Endothelial cell of umbilical vein (primary cell): ENCODE results near the gene MRPS11. TPM values are rescaled to one million over a fixed set of nuclear protein-coding genes. Genes with fewer than 3 reads are reported as not detected.

Experiments used
- BruUV-seq: library from RNA; stranded (reverse); fragments of 400-500 nt; replicated peaks from 2 replicates; lab custom pipeline; 2021; lab: Mats Ljungman, UMichigan
- CTCF ChIA-PET: fragments of 300-600, 350-600 bp; sonication (Branson Sonifier 250); formaldehyde crosslinking; loops from one replicate; lab custom pipeline; 2021; ENCODE audit warnings: antibody characterized with exemption, inconsistent platforms; lab: Charles Lee
- POLR2A ChIA-PET: fragments of 300-600, 350-600 bp; sonication (Branson Sonifier 250); formaldehyde crosslinking; loops from one replicate; lab custom pipeline; 2021; ENCODE audit warnings: antibody characterized with exemption, inconsistent platforms; lab: Charles Lee
- DNase-seq: peaks from one replicate; pipeline ENCODE4 v3.0.0-alpha.2; 2011; ENCODE audit warnings: low read depth, low spot score
- FAIRE-seq: peaks from 2 replicates; lab custom pipeline; 2011; peaks lifted over from hg19 to GRCh38; lab: Jason Lieb, UNC
- H2AFZ ChIP-seq: 2 replicates; pipeline ENCODE4 v1.6.0; 2012; ENCODE audit warnings: low read depth, low read length, control low read depth, inconsistent platforms
- H3K27ac ChIP-seq: 2 replicates; pipeline ENCODE4 v1.5.1; 2011; ENCODE audit warnings: low read depth, mild to moderate bottlenecking, control low read depth, low read length, moderate library complexity; ENCODE audit not compliant: insufficient read depth
- H3K27me3 ChIP-seq, 2 experiments: 2 replicates each; pipeline versions ENCODE4 v1.6.0 to v1.6.1; 2011; ENCODE audit warnings: low read length in 2 of 2, mixed read lengths in 1 of 2; ENCODE audit not compliant: control insufficient read depth in 2 of 2, insufficient read depth in 2 of 2
- H3K36me3 ChIP-seq, 2 experiments: 2 replicates in 1 of 2; 3 replicates in 1 of 2; pipeline ENCODE4 v1.5.1; 2011; ENCODE audit warnings: low read length in 2 of 2, mild to moderate bottlenecking in 1 of 2, moderate library complexity in 1 of 2; ENCODE audit not compliant: control insufficient read depth in 2 of 2, insufficient read depth in 2 of 2; ENCODE audit errors: extremely low read depth in 1 of 2
- H3K4me1 ChIP-seq: 3 replicates; pipeline ENCODE4 v1.5.1; 2011; ENCODE audit warnings: mild to moderate bottlenecking, low read length; ENCODE audit not compliant: control insufficient read depth, insufficient read depth; ENCODE audit errors: extremely low read depth
- H3K4me2 ChIP-seq: 2 replicates; pipeline ENCODE4 v1.6.1; 2011; ENCODE audit warnings: low read length, control low read depth, mixed read lengths; ENCODE audit not compliant: insufficient read depth
- H3K4me3 ChIP-seq, 3 experiments: fragments of 200-600 bp in 1 of 3; sonication (generic), shearing (Covaris generic) in 1 of 3; replicated peaks in 1 of 3; 2 replicates each; pipeline ENCODE4 v1.5.1; 2011 to 2016; ENCODE audit warnings: control low read depth in 3 of 3, low read length in 3 of 3, mild to moderate bottlenecking in 2 of 3, inconsistent platforms in 1 of 3, low read depth in 1 of 3, moderate library complexity in 1 of 3; ENCODE audit not compliant: insufficient read depth in 1 of 3
- H3K79me2 ChIP-seq: 2 replicates; pipeline ENCODE4 v1.6.0; 2012; ENCODE audit warnings: low read length, inconsistent platforms; ENCODE audit not compliant: control insufficient read depth, insufficient read depth
- H3K9ac ChIP-seq: replicated peaks from 2 replicates; pipeline ENCODE3; 2011; ENCODE audit warnings: low read length, control low read depth; ENCODE audit not compliant: insufficient read depth; ENCODE audit errors: extremely low read depth
- H3K9me1 ChIP-seq: replicated peaks from 3 replicates; pipeline ENCODE4 v1.6.0; 2011; ENCODE audit warnings: mild to moderate bottlenecking, low read length; ENCODE audit not compliant: control insufficient read depth, insufficient read depth; ENCODE audit errors: extremely low read depth
- H3K9me3 ChIP-seq: replicated peaks from 2 replicates; pipeline ENCODE4 v1.5.1; 2012; ENCODE audit warnings: low read length, inconsistent platforms; ENCODE audit not compliant: control insufficient read depth, insufficient read depth
- H4K20me1 ChIP-seq: replicated peaks from 2 replicates; pipeline ENCODE3; 2011; ENCODE audit warnings: mild to moderate bottlenecking, low read length; ENCODE audit not compliant: control insufficient read depth, insufficient read depth; ENCODE audit errors: extremely low read depth
- EZH2 ChIP-seq: IDR thresholded peaks from 2 replicates; pipeline ENCODE4 v1.6.1; 2012; ENCODE audit warnings: borderline replicate concordance, low read depth, mild to moderate bottlenecking, moderate library complexity, low read length, inconsistent platforms; ENCODE audit not compliant: severe bottlenecking
- FOS ChIP-seq: IDR thresholded peaks from 2 replicates; pipeline ENCODE4 v1.6.1; 2011; ENCODE audit warnings: mild to moderate bottlenecking, low read length, moderate library complexity, borderline replicate concordance; ENCODE audit not compliant: insufficient read depth
- GATA2 ChIP-seq: IDR thresholded peaks from 2 replicates; pipeline ENCODE4 v1.7.0; 2011; ENCODE audit warnings: low read depth, mild to moderate bottlenecking, moderate library complexity, mixed read lengths, low read length; ENCODE audit not compliant: insufficient read length, insufficient read depth
- JUN ChIP-seq: IDR thresholded peaks from 2 replicates; pipeline ENCODE4 v1.6.1; 2011; ENCODE audit warnings: borderline replicate concordance, low read depth; ENCODE audit not compliant: insufficient read length, insufficient read depth
- MAX ChIP-seq: IDR thresholded peaks from 2 replicates; pipeline ENCODE4 v1.6.1; 2011; ENCODE audit not compliant: insufficient read depth, insufficient read length
- MYC ChIP-seq: IDR thresholded peaks from one replicate; pipeline ENCODE4 v1.6.1; 2011; ENCODE audit warnings: mild to moderate bottlenecking, low read depth, low read length
- POLR2A ChIP-seq: IDR thresholded peaks from 2 replicates; pipeline ENCODE4 v1.6.1; 2012; ENCODE audit warnings: low read depth, mild to moderate bottlenecking, control low read depth, low read length
- POLR2AphosphoS5 ChIP-seq: IDR thresholded peaks from 2 replicates; pipeline ENCODE4 v1.6.1; 2012; ENCODE audit warnings: low read depth, mild to moderate bottlenecking, control low read depth, low read length, moderate library complexity; ENCODE audit not compliant: insufficient read depth
- dilution Hi-C: fragments of 300-500 bp; cut with MboI; formaldehyde crosslinking; loops from one replicate; pipeline ENCODE4 v1.15.0; 2019; ENCODE audit warnings: low sequenced_read_pairs; ENCODE audit not compliant: extremely low pct_ligation_motif_present
- intact Hi-C: fragments of 100-400 bp; cut with micrococcal nuclease; formaldehyde crosslinking; loops from one replicate; pipeline ENCODE4 v1.10.0; 2022
- polyA plus RNA-seq, 4 experiments: library from polyadenylated mRNA; depleted of rRNA in 3 of 4; stranded (reverse) in 3 of 4; unstranded in 1 of 4; fragments of >200 nt; gene quantifications; 2 replicates each; pipeline versions ENCODE4 v1.2.1 to v1.2.3, GENCODE V29; 2011 to 2012; ENCODE audit warnings: missing spikeins in 1 of 4
- total RNA-seq: library from RNA; stranded (reverse); gene quantifications from 2 replicates; pipeline ENCODE4 v1.2.3, GENCODE V29; 2021
- TF ChIP-seq, protein P1 (sequence below), 2 donors: IDR thresholded peaks; 1 replicate in 1 of 2; 2 replicates in 1 of 2; pipeline ENCODE4 v1.5.1; 2011; ENCODE audit warnings: low read length in 2 of 2, mild to moderate bottlenecking in 2 of 2, moderate library complexity in 2 of 2, control low read depth in 1 of 2, inconsistent platforms in 1 of 2, low read depth in 1 of 2; ENCODE audit not compliant: insufficient read depth in 1 of 2; ENCODE audit errors: extremely low read depth in 1 of 2

MRPS11 gene
- total and polyA plus RNA-seq, 2 donors (not counting 3 experiments of a cell fraction or from before 2014, with no cell fraction given): 66.3 to 97.9 TPM

GRCh38 chr15:88428053-88428452 lies 39.5 kb upstream of the MRPS11 start:
- Histone ChIP-seq H4K20me1 (no peaks in the 10 kb centered on the region), H2AFZ (no peak overlapping the region), H3K9me1 (no peaks in the 10 kb centered on the region), H3K9ac (no peak overlapping the region), H3K4me1 (no peaks in the 10 kb centered on the region), H3K4me3 (no peak overlapping the region), H3K36me3 (no peaks in the 10 kb centered on the region), H3K27me3 (no peaks in the 10 kb centered on the region), H3K9me3 (no peaks in the 10 kb centered on the region), H3K4me2 (no peak overlapping the region), H3K27ac (no peak overlapping the region), H3K79me2 (no peaks in the 10 kb centered on the region)
- dilution Hi-C loops: no loop called here
- FAIRE-seq: no peak
- ChIA-PET POLR2A (no interaction called here), CTCF (no interaction called here)
- no TSS peak for BruUV-seq
- no peak for DNase-seq
- TF ChIP-seq FOS (no peak), POLR2AphosphoS5 (no peak), POLR2A (no peak), EZH2 (no peak), MYC (no peak), GATA2 (no peak), MAX (no peak), JUN (no peak)
- TF ChIP-seq, protein P1, sequence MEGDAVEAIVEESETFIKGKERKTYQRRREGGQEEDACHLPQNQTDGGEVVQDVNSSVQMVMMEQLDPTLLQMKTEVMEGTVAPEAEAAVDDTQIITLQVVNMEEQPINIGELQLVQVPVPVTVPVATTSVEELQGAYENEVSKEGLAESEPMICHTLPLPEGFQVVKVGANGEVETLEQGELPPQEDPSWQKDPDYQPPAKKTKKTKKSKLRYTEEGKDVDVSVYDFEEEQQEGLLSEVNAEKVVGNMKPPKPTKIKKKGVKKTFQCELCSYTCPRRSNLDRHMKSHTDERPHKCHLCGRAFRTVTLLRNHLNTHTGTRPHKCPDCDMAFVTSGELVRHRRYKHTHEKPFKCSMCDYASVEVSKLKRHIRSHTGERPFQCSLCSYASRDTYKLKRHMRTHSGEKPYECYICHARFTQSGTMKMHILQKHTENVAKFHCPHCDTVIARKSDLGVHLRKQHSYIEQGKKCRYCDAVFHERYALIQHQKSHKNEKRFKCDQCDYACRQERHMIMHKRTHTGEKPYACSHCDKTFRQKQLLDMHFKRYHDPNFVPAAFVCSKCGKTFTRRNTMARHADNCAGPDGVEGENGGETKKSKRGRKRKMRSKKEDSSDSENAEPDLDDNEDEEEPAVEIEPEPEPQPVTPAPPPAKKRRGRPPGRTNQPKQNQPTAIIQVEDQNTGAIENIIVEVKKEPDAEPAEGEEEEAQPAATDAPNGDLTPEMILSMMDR (IDR thresholded peaks at IDR 0.05; ENCODE audit: extremely low read depth in 1 of 2, insufficient read depth in 1 of 2, low read depth in 1 of 2, low read length in 2 of 2): no peak
- intact Hi-C loops: no loop called here
